ENCODE data around the gene UTP25.

The UTP25 gene

DNA sequence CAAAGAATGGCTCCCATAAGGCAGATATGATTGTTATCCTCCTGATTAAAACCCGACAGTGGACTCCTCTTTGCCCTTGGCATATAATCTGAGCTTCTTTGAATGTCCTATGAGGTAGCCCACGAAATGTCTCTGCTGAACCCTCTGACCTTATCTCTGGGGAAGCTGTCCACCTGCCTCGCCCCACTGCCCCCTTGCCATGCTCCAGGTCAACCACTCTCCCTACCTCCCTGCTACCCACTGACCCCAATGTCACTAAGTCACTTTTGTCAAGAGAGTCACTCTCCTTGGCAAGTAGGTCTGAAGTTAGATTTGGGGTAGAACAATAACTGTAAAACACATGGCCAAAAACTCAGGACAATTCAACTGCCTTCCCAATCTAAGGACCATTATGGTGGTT, 54.5 kb downstream of the UTP25 start:
- Histone ChIP-seq H3K36me3 (ENCODE audit: insufficient read depth, low read length) (no peaks in the 10 kb centered on the region), H3K27me3 (ENCODE audit: insufficient read depth, low read length, poor library complexity, severe bottlenecking) (no peaks in the 10 kb centered on the region), H3K9me2 (replicated peaks; ENCODE audit: low read depth, low read length) (no peaks in the 10 kb centered on the region), H3K9ac (ENCODE audit: low read depth, low read length, poor library complexity, severe bottlenecking) (no peak overlapping the region), H4K20me1 (ENCODE audit: insufficient read depth, low read length, poor library complexity, severe bottlenecking) (no peaks in the 10 kb centered on the region), H2AFZ (ENCODE audit: low read length) (no peak overlapping the region), H3K4me1 (ENCODE audit: insufficient read depth, low read length, poor library complexity, severe bottlenecking) (no peaks in the 10 kb centered on the region), H3K4me3 (ENCODE audit: low read length, poor library complexity, severe bottlenecking) (no peak overlapping the region), H3K79me2 (ENCODE audit: insufficient read depth, low read length) (no peaks in the 10 kb centered on the region), H3F3A (ENCODE audit: low read depth) (no peaks in the 10 kb centered on the region), H3K4me2 (ENCODE audit: low read depth, low read length, poor library complexity, severe bottlenecking) (no peak overlapping the region), H3K9me3 (ENCODE audit: insufficient read depth, low read depth, low read length) (no peaks in the 10 kb centered on the region)
- TF ChIP-seq EZH2phosphoT487 (IDR thresholded peaks at IDR 0.05; ENCODE audit: borderline replicate concordance): no peak
- TF ChIP-seq, protein P1, sequence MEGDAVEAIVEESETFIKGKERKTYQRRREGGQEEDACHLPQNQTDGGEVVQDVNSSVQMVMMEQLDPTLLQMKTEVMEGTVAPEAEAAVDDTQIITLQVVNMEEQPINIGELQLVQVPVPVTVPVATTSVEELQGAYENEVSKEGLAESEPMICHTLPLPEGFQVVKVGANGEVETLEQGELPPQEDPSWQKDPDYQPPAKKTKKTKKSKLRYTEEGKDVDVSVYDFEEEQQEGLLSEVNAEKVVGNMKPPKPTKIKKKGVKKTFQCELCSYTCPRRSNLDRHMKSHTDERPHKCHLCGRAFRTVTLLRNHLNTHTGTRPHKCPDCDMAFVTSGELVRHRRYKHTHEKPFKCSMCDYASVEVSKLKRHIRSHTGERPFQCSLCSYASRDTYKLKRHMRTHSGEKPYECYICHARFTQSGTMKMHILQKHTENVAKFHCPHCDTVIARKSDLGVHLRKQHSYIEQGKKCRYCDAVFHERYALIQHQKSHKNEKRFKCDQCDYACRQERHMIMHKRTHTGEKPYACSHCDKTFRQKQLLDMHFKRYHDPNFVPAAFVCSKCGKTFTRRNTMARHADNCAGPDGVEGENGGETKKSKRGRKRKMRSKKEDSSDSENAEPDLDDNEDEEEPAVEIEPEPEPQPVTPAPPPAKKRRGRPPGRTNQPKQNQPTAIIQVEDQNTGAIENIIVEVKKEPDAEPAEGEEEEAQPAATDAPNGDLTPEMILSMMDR (conservative IDR thresholded peaks at IDR 0.05; ENCODE audit: low read length): no peak

- H3K9me3 ChIP-seq (ENCODE audit: insufficient read depth, low read depth, low read length): no peaks in the 10 kb centered on the region
- H3K4me1 ChIP-seq (ENCODE audit: insufficient read depth, low read length, poor library complexity, severe bottlenecking): no peaks in the 10 kb centered on the region
- H3K4me3 ChIP-seq (ENCODE audit: low read length, poor library complexity, severe bottlenecking): no peak overlapping the region
- no peak overlapping the region for H3K9ac ChIP-seq (ENCODE audit: low read depth, low read length, poor library complexity, severe bottlenecking)
- TF ChIP-seq, protein P1 (conservative IDR thresholded peaks at IDR 0.05; ENCODE audit: low read length): no peak
- TF ChIP-seq EZH2phosphoT487 (IDR thresholded peaks at IDR 0.05; ENCODE audit: borderline replicate concordance): no peak
- H4K20me1 ChIP-seq (ENCODE audit: insufficient read depth, low read length, poor library complexity, severe bottlenecking): no peaks in the 10 kb centered on the region
- no peaks in the 10 kb centered on the region for H3K27me3 ChIP-seq (ENCODE audit: insufficient read depth, low read length, poor library complexity, severe bottlenecking)
- no peaks in the 10 kb centered on the region for H3K79me2 ChIP-seq (ENCODE audit: insufficient read depth, low read length)
- H2AFZ ChIP-seq (ENCODE audit: low read length): no peak overlapping the region
- H3F3A ChIP-seq (ENCODE audit: low read depth): no peaks in the 10 kb centered on the region
- H3K9me2 ChIP-seq (replicated peaks; ENCODE audit: low read depth, low read length): no peaks in the 10 kb centered on the region
- no peak overlapping the region for H3K4me2 ChIP-seq (ENCODE audit: low read depth, low read length, poor library complexity, severe bottlenecking)
- no peaks in the 10 kb centered on the region for H3K36me3 ChIP-seq (ENCODE audit: insufficient read depth, low read length)
Observed at GRCh38 chr1:209882942-209883340, 55.2 kb downstream of the UTP25 start.

GRCh38 chr1:209883341-209883971, 55.7 kb downstream of the UTP25 start:
- Histone ChIP-seq H2AFZ (ENCODE audit: low read length) (no peak overlapping the region), H3K4me2 (ENCODE audit: low read depth, low read length, poor library complexity, severe bottlenecking) (no peak overlapping the region), H3K9ac (ENCODE audit: low read depth, low read length, poor library complexity, severe bottlenecking) (no peak overlapping the region), H3F3A (ENCODE audit: low read depth) (no peaks in the 10 kb centered on the region), H3K9me3 (ENCODE audit: insufficient read depth, low read depth, low read length) (no peaks in the 10 kb centered on the region), H3K4me1 (ENCODE audit: insufficient read depth, low read length, poor library complexity, severe bottlenecking) (no peaks in the 10 kb centered on the region), H3K36me3 (ENCODE audit: insufficient read depth, low read length) (no peaks in the 10 kb centered on the region), H3K79me2 (ENCODE audit: insufficient read depth, low read length) (no peaks in the 10 kb centered on the region), H3K9me2 (replicated peaks; ENCODE audit: low read depth, low read length) (no peaks in the 10 kb centered on the region), H4K20me1 (ENCODE audit: insufficient read depth, low read length, poor library complexity, severe bottlenecking) (no peaks in the 10 kb centered on the region), H3K27me3 (ENCODE audit: insufficient read depth, low read length, poor library complexity, severe bottlenecking) (no peaks in the 10 kb centered on the region), H3K4me3 (ENCODE audit: low read length, poor library complexity, severe bottlenecking) (no peak overlapping the region)
- TF ChIP-seq EZH2phosphoT487 (IDR thresholded peaks at IDR 0.05; ENCODE audit: borderline replicate concordance): no peak
- TF ChIP-seq, protein P1 (conservative IDR thresholded peaks at IDR 0.05; ENCODE audit: low read length): no peak
